Smooth muscle cell (in vitro differentiated cells): ENCODE measurements around the gene CAMK2D. TPM values are rescaled to one million over a fixed set of nuclear protein-coding genes. Genes with fewer than 3 reads are reported as not detected.

Experiments used
- DNase-seq: peaks from one replicate; lab custom pipeline; 2025; ENCODE audit not compliant: unreplicated experiment; lab: John Stamatoyannopoulos, UW
- H2AFZ ChIP-seq: fragments of 200-600 bp; sonication (generic); 2 replicates; pipeline ENCODE4 v1.6.0; 2016; ENCODE audit warnings: antibody characterized with exemption, low read depth, mild to moderate bottlenecking
- H3F3A ChIP-seq: fragments of 200-600 bp; sonication (generic); 2 replicates; pipeline ENCODE4 v1.6.0; 2017; ENCODE audit warnings: antibody characterized with exemption, low read depth
- H3K27ac ChIP-seq: fragments of 200-600 bp; sonication (generic); 2 replicates; pipeline ENCODE4 v1.5.1; 2016; ENCODE audit warnings: low read depth, mild to moderate bottlenecking
- H3K27me3 ChIP-seq: fragments of 200-600 bp; sonication (generic); 2 replicates; pipeline ENCODE4 v1.6.1; 2016; ENCODE audit warnings: low read depth, mild to moderate bottlenecking
- H3K36me3 ChIP-seq: fragments of 200-600 bp; sonication (generic); 2 replicates; pipeline ENCODE4 v1.5.1; 2016; ENCODE audit warnings: low read depth
- H3K4me1 ChIP-seq: fragments of 200-600 bp; sonication (generic); 2 replicates; pipeline ENCODE4 v1.5.1; 2016; ENCODE audit warnings: low read depth
- H3K4me2 ChIP-seq: fragments of 200-600 bp; sonication (generic); 2 replicates; pipeline ENCODE4 v1.6.0; 2016; ENCODE audit warnings: mild to moderate bottlenecking
- H3K4me3 ChIP-seq: fragments of 200-600 bp; sonication (generic); 2 replicates; pipeline ENCODE4 v1.5.1; 2016; ENCODE audit warnings: mild to moderate bottlenecking
- H3K79me2 ChIP-seq: fragments of 200-600 bp; sonication (generic); 2 replicates; pipeline ENCODE4 v1.6.0; 2016; ENCODE audit warnings: low read depth, mild to moderate bottlenecking
- H3K9ac ChIP-seq: fragments of 200-600 bp; sonication (generic); 2 replicates; pipeline ENCODE4 v1.6.0; 2016; ENCODE audit warnings: low read depth
- H3K9me3 ChIP-seq: fragments of 200-600 bp; sonication (generic); replicated peaks from 2 replicates; pipeline ENCODE4 v1.5.1; 2016; ENCODE audit warnings: low read depth
- H4K20me1 ChIP-seq: fragments of 200-600 bp; sonication (generic); 2 replicates; pipeline ENCODE4 v1.6.0; 2016; ENCODE audit warnings: low read depth
- CTCF ChIP-seq: fragments of 200-600 bp; sonication (generic); IDR thresholded peaks from 2 replicates; pipeline ENCODE4 v1.5.1; 2017; ENCODE audit warnings: borderline replicate concordance, mild to moderate bottlenecking, antibody characterized with exemption; ENCODE audit not compliant: insufficient read depth, poor library complexity, severe bottlenecking
- WGBS: methylation state at CpG from one replicate; pipeline ENCODE4 v1.1.7; 2016; ENCODE audit warnings: low lambda C conversion rate; 5-methylcytosine and 5-hydroxymethylcytosine counted together
- polyA plus RNA-seq: library from polyadenylated mRNA; unstranded; fragments of >200 nt; fragmentation: Nextera tagmentation; extraction: Ambion mirVana; gene quantifications from 2 replicates; pipeline ENCODE4 v1.2.1, GENCODE V29; 2016
- total RNA-seq: library from RNA; depleted of rRNA; stranded (reverse); fragments of >200 nt; gene quantifications from 2 replicates; pipeline ENCODE4 v1.2.3, GENCODE V29; 2014

Gene CAMK2D
- total and polyA plus RNA-seq, 2 experiments from 2014 or later: 17.2 to 36.0 TPM

GRCh38 chr4:113733685-113734084, 27.9 kb downstream of the CAMK2D start:
- peaks cover 27% of the 10 kb centered on the region for H4K20me1 ChIP-seq
- H3K4me3 ChIP-seq: no peak overlapping the region
- no peak overlapping the region for H2AFZ ChIP-seq
- TF ChIP-seq CTCF: no peak
- no peak overlapping the region for H3K4me2 ChIP-seq
- peaks cover 22% of the 10 kb centered on the region for H3K79me2 ChIP-seq
- H3K36me3 ChIP-seq: no peaks in the 10 kb centered on the region
- no peak for DNase-seq
- no peaks in the 10 kb centered on the region for H3K27me3 ChIP-seq
- no peaks in the 10 kb centered on the region for H3K4me1 ChIP-seq
- H3K9me3 ChIP-seq: no peaks in the 10 kb centered on the region
- H3F3A ChIP-seq: no peaks in the 10 kb centered on the region
- H3K27ac ChIP-seq: no peak overlapping the region
- no peak overlapping the region for H3K9ac ChIP-seq

GRCh38 chr4:113732967-113733527, 28.5 kb downstream of the CAMK2D start:
- Histone ChIP-seq H4K20me1 (peaks cover 32% of the 10 kb centered on the region), H3K9ac (no peak overlapping the region), H3K36me3 (no peaks in the 10 kb centered on the region), H3K27me3 (no peaks in the 10 kb centered on the region), H3K4me3 (no peak overlapping the region), H3K4me2 (no peak overlapping the region), H3K27ac (no peak overlapping the region), H3K9me3 (no peaks in the 10 kb centered on the region), H3K4me1 (no peaks in the 10 kb centered on the region), H2AFZ (no peak overlapping the region), H3F3A (no peaks in the 10 kb centered on the region), H3K79me2 (peaks cover 22% of the 10 kb centered on the region)
- TF ChIP-seq CTCF: no peak
- 82% methylated on average over 1 of the region's 1 CpG for WGBS
- no peak for DNase-seq

DNA sequence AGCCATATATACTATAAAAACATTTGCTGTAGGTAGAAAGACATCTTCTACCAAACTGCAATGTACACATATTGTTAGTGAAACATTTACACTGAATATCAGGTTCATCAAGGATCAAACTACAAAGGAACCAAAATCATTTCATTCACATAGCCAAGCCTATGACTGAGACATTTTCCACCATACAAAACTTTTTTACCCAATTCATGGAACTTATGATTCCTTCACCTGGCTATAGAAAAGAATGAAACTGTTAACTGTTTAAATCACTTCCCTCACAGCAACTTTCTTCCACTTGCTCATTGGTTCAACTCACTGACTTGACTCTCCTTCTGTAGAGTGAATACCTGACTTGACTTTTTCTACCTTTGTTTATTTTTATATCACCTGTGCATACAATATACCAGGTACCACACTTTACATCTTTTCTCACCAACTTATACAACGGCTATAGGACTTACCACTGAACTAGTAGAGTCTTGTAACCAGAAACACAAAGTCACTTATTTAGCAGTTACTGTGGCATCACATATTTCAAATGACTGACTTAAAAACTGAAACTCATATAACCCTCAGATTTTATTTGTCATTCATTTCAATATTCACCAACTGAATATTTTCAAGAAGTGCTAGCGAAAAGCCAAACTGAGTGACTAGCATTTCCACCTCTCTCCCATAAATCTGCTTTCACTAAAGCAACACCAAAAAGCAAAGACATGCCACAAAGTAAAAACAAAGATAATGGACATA, 30.9 kb downstream of the CAMK2D start:
- H3F3A ChIP-seq: no peaks in the 10 kb centered on the region
- no peak for TF ChIP-seq CTCF
- H3K4me2 ChIP-seq: no peak overlapping the region
- H3K27ac ChIP-seq: no peak overlapping the region
- H3K9ac ChIP-seq: no peak overlapping the region
- peaks cover 29% of the 10 kb centered on the region for H3K79me2 ChIP-seq
- no peak overlapping the region for H3K4me3 ChIP-seq
- DNase-seq: no peak
- H3K9me3 ChIP-seq: no peaks in the 10 kb centered on the region
- 94% methylated on average over 2 of the region's 2 CpGs for WGBS
- H3K4me1 ChIP-seq: no peaks in the 10 kb centered on the region
- H3K36me3 ChIP-seq: no peaks in the 10 kb centered on the region
- H4K20me1 ChIP-seq: peaks cover 56% of the 10 kb centered on the region
- no peak overlapping the region for H2AFZ ChIP-seq
- H3K27me3 ChIP-seq: no peaks in the 10 kb centered on the region

- TF ChIP-seq CTCF: no peak
- Histone ChIP-seq H3K79me2 (peaks cover 29% of the 10 kb centered on the region), H3K27me3 (no peaks in the 10 kb centered on the region), H3K4me2 (no peak overlapping the region), H2AFZ (no peak overlapping the region), H3K36me3 (no peaks in the 10 kb centered on the region), H3K4me3 (no peak overlapping the region), H3K9me3 (no peaks in the 10 kb centered on the region), H3F3A (no peaks in the 10 kb centered on the region), H4K20me1 (peaks cover 62% of the 10 kb centered on the region), H3K4me1 (no peaks in the 10 kb centered on the region), H3K27ac (no peak overlapping the region), H3K9ac (no peak overlapping the region)
- no peak for DNase-seq
- WGBS: 85% methylated on average over 1 of the region's 1 CpG
Observed at GRCh38 chr4:113727802-113728201, 33.7 kb downstream of the CAMK2D start.
